ENCODE results near the gene CLMP.

Gene CLMP

GRCh38 chr11:123052901-123053721 is 141.9 kb downstream of the CLMP start:
- no peak for DNase-seq

GRCh38 chr11:123051634-123052033 is 143.4 kb downstream of the CLMP start:
- DNase-seq: no peak

- DNase-seq: no peak
These were observed 143.9 kb downstream of the CLMP start for GRCh38 chr11:123051146-123051545.

GRCh38 chr11:123047947-123048293 is 147.1 kb downstream of the CLMP start:
- no peak for DNase-seq

GRCh38 chr11:123047266-123047946 is 147.6 kb downstream of the CLMP start:
- no peak for DNase-seq

- DNase-seq: no peak
These were observed 148.4 kb downstream of the CLMP start for GRCh38 chr11:123046473-123047259.

GRCh38 chr11:123045101-123045500 is 149.9 kb downstream of the CLMP start:
- no peak for DNase-seq

- DNase-seq: no peak
These were observed 153.9 kb downstream of the CLMP start for GRCh38 chr11:123041185-123041584.

- DNase-seq: no peak
These were observed 155.0 kb downstream of the CLMP start for GRCh38 chr11:123040111-123040432.

- no peak for DNase-seq
These were observed 159.2 kb downstream of the CLMP start for GRCh38 chr11:123035831-123036230.

GRCh38 chr11:123034597-123034996 is 160.5 kb downstream of the CLMP start:
- DNase-seq: no peak

GRCh38 chr11:123033895-123034294 is 161.2 kb downstream of the CLMP start:
- DNase-seq: no peak

- DNase-seq: no peak
These were observed 164.5 kb downstream of the CLMP start for GRCh38 chr11:123030517-123030916.

GRCh38 chr11:123020968-123021367 is 174.1 kb downstream of the CLMP start:
- DNase-seq: peak; percentile 48
